NCI-H1930 (cell line): ENCODE measurements around the gene FOXN4.
"Not testable (repeated sequence)": the region's sequence is repeated elsewhere in the genome, so short reads cannot be mapped to it uniquely, and the experiment has no call there.

Source experiments
- DNase-seq, 2 experiments: peaks; one replicate each; lab custom pipeline; 2025; lab: John Stamatoyannopoulos, UW

Gene FOXN4

GRCh38 chr12:109308534-109309380 lies at the start of gene FOXN4:
TSS of gene FOXN4 (minus strand) at chr12:109309284. CDS start at chr12:109308321, 963 bp downstream.
- DNase-seq: peak; percentile 30 to 48

- DNase-seq: no peak
Observed at GRCh38 chr12:109358154-109358869, 49.2 kb upstream of the FOXN4 start.

- DNase-seq: no peak
Observed at GRCh38 chr12:109357032-109357431, 47.9 kb upstream of the FOXN4 start.

GRCh38 chr12:109356577-109356976 lies 47.5 kb upstream of the FOXN4 start:
- no peak for DNase-seq

- no peak for DNase-seq
Observed at GRCh38 chr12:109352184-109352583, 43.1 kb upstream of the FOXN4 start.

- DNase-seq: no peak
Observed at GRCh38 chr12:109347589-109347988, 38.5 kb upstream of the FOXN4 start, which contains the start of gene MYO1H. TSS of gene MYO1H (plus strand) at chr12:109347900. CDS start at chr12:109347961, 61 bp downstream.

- DNase-seq: no peak
Observed at GRCh38 chr12:109346920-109347319, 37.8 kb upstream of the FOXN4 start.

- no peak for DNase-seq
Observed at GRCh38 chr12:109345428-109345827, 36.3 kb upstream of the FOXN4 start.

- DNase-seq: no peak
Observed at GRCh38 chr12:109343677-109344076, 34.6 kb upstream of the FOXN4 start.

GRCh38 chr12:109336593-109336992 lies 27.5 kb upstream of the FOXN4 start:
- no peak for DNase-seq

- no peak for DNase-seq
Observed at GRCh38 chr12:109334887-109335286, 25.8 kb upstream of the FOXN4 start.

GRCh38 chr12:109331301-109331952 lies 22.3 kb upstream of the FOXN4 start:
- DNase-seq: no peak

GRCh38 chr12:109330282-109331230 lies 21.5 kb upstream of the FOXN4 start:
- no peak for DNase-seq

- DNase-seq: peak in 1 of 2 experiments; percentile 56
Observed at GRCh38 chr12:109329686-109330085, 20.6 kb upstream of the FOXN4 start.

- no peak for DNase-seq
Observed at GRCh38 chr12:109329003-109329402, 19.9 kb upstream of the FOXN4 start.

- not testable (repeated sequence) for DNase-seq
Observed at GRCh38 chr12:109321294-109321693, 12.2 kb upstream of the FOXN4 start.

GRCh38 chr12:109310247-109311125 lies 1.4 kb upstream of the FOXN4 start:
- peak; percentile 60 to 61 for DNase-seq

GRCh38 chr12:109309381-109310246 lies 530 bp upstream of the FOXN4 start:
- DNase-seq: peak in 1 of 2 experiments; percentile 40

GRCh38 chr12:109307051-109307450 lies 2.0 kb downstream of the FOXN4 start:
- no peak for DNase-seq
